GM18519 (cell line): ENCODE measurements around the gene ATG4B.

Source experiments
- ATAC-seq: cut with Tn5 transposase; IDR thresholded peaks from one replicate; pipeline ENCODE4 v1.9.1; 2021; ENCODE audit warnings: mild to moderate bottlenecking, moderate library complexity; ENCODE audit not compliant: unreplicated experiment, low FRiP score

Gene ATG4B

DNA sequence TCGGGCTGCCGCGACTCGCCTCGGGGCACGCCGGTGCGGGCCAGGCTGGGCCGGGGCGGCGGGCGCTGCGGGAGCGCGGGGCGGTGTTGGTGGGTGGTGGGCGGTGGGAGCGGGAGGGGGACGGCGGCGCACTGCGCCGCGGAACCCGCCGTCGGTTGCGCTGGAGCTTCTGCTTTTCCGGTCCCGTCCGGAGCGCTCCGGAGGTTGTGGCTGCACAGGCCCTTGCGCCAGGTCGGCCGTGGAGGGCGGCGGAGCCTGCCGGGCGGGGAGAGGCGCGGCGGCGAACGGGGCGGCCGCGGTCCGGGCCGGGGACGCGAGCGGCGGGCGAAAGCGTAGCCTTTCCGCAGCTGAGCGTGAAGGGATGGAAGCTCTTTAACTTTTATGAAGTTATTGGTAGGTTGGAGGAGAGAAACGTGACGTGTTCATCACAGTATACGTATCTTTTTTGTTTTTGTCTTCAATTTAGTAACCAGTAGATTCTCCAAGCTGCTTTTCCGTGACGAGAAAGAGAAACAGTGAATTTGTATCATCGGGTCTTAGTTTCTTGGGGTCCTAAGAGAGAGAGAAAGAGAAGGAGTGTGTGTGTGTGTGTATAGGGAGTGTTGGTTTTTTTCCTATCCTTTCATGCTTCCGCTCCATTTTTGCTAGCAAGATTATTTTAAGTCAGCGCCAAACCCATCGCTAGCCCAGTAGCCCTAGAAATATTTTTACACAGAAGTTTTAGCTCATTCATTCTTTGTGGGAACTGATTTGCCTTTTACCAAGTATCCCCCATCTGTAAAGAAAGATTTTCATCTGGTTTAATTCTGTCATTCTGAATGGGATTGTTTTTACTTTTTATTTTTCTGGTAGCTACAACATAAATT is 535 bp downstream of the ATG4B start:
- peak; percentile 23 for ATAC-seq

DNA sequence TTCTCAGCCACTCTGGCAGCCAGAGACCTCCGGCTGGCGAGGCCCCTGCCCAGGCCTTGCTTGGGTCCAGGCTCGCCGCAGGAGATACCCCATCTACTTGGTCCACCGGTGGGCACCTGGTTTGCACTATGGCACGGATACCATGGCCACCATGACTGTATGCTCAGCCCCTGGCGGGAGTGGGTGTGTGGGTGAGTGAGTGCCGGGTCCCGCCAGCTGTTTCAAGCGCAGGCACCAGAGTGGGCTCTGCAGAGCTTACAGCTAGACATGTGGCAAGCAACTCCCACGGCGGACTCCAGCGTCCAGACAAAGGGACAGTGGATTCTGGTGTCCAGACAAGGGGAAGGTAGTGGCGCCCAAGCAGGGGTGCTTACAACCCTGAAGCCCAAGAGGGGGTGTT is 1.4 kb downstream of the ATG4B start:
- no peak for ATAC-seq

DNA sequence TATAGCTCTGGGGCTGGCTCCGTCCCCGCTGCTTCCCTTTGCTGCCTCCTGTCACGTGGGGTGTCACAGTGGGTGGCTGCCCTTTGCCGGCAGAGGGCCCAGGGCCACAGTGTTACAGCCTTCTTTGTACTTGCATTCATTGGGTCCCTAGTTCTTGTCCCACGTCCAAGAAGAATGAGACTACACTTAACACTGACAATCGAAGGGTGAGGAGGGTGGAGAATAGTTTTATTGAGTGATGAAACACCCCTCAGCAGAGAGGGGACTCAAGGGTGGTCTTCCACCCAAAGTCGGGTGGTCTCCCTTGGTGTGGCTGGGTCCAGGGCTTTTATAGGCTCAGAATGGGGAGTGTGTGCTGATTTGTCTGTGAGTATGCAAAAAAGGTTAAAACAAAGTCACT is 1.9 kb downstream of the ATG4B start:
- ATAC-seq: no peak

DNA sequence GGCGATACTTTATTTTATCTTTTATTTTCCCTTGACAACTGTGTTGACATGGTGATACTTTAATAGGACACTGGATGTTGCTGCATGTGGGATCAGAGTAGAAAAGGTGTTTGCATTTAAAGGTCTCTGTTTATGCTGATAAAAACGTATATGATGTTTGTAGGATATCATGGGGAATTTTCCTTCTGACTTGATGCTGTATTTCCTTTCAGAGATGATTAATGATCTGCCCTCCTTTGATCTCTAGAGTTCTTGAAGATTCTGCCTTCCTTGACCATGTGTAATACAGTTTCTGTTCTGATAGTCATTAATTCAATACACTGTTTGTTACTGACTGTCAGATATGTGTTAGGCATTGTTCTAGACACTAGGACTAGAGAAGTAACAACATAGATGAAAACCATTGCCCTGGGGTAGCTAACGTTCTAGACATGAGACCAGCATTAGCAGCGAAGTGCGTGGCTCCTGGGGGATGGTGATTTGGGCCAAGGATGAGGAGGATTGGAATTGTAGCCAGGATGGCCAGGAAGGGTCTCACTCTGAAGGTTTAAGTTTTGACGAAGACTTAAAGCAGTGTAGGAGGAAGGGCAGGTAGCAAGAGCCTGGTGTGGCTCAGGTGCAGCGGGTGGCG is 2.8 kb downstream of the ATG4B start:
- ATAC-seq: no peak

DNA sequence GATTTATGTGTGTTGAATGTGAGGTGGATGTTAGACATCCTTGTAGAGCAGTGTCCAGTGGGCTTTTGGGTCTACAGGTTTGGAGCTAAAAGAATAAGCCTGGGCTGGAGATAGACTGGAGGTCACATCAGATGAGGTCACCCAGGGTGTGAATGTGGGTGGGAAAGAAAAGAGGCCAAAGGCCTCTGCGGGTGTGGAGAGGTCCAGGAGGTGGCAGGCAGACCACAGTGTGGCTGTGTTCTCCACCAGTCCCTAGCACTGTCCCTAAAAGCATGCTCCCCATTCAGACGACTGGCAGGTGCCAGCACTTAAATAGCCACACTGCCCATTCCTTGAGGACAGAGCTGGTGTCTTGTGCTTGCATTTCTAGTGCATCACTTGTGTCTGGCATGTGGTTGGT is 4.1 kb downstream of the ATG4B start:
- ATAC-seq: no peak

DNA sequence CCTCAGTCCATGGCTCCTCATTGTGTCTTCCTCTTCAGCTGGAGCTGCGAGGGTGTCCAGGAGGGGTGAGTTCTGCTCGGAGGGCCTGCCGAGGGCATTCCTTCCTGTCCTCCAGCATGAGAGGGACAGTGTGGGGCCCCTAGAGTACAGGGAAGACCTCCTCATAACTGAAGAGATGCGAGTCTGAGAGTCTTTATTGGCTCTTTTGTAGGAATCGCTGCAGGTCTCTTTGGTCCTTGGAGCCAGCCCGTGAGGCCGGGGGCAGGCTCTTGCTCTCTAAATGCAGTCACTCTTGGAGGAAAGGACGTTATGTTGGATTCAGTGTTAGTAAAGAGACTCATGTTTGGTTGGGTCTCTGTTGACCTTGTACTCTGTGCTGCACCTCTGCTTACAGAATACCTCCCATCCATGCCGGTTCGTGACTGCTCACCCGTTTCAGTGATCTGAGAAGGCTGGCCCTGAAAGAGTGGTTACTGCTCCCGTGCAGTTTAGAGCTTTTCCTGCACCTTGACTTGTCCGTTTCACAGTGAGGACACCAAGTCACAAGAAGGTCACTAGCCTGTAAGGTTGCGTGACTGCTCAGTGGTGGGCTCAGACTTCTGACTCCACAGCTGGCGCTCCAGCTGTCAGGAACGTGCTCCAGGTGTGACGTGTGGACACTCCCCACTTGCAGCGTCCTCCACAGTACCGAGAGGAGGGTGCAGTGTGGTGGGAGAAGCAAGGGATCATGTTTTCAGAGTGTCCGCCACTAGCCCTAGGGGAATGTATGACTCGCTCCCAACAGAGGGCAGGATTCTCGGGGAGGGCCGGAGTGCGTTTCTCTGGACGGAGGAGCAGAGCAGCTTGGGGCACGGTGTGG is 7.8 kb downstream of the ATG4B start:
- no peak for ATAC-seq

DNA sequence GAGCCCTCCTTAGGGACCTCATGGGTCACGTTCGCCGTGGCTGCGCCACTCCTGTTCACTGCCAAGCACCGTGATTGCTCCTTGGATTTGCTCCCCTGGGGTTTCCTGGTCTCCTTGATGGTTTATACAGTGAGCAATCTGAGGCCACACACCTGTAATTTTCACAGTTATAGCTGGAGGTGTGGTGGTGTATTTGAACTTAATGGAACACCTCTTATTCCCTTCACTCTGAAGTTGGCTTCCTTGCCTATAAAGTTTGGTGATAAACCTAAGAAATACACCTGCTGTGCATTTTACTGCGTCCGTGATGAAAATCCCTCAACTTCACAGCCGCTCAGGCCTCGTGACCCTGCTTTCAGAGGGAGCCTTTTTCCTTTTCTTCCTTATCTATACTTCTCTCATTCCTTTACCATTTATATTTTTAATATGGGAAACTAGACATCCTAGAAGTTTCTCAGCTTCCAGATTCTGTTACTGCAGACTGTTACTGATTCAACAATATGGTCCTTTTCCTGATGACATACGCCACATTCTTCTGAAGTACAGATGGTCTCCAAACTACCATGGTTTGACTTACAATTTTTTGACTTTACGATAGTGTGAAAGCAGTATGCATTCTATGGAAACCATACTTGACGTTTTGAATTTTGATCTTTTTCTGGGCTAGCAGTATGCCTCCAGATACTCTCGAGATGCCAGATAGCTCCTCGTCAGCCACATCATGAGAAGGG is 8.6 kb downstream of the ATG4B start:
- ATAC-seq: no peak

DNA sequence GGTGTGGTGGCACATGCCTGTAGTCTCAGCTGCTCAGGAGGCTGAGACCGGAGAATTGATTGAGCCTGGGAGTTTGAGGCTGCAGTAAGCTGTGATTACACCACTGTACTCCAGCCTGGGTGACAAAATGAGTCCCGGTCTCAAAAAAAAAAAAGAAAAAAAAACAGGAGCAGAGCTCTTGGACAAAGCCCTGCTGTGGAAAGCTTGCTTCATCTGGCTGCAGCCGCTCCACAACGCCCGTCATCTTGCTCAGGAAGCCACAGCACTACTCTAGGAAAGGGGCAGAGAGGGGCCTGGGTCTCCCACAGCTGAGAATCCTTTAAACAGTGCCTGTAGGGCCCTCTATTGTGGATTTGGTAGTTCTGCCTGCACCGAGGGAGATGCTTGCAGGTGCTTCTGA is 11.0 kb downstream of the ATG4B start:
- no peak for ATAC-seq

DNA sequence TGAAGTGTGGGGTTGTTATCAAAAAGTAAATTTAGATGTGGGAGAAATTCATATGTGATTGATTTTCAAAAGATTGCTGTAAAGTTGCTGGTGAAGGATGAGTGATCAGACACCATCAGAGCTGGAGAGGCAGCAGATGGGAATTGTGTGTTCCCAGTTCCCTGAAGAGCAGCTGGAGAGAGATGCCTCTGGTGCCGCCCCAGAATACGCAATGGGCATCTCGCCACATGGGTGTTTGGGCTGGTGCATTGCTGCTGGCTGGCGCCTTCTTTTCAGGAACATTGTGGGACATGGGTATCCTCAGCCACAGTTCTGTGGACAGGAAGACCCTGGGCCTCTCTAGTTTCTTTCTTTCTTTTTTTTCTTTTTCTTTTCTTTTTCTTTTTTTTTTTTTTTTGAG is 11.9 kb downstream of the ATG4B start:
- ATAC-seq: no peak

DNA sequence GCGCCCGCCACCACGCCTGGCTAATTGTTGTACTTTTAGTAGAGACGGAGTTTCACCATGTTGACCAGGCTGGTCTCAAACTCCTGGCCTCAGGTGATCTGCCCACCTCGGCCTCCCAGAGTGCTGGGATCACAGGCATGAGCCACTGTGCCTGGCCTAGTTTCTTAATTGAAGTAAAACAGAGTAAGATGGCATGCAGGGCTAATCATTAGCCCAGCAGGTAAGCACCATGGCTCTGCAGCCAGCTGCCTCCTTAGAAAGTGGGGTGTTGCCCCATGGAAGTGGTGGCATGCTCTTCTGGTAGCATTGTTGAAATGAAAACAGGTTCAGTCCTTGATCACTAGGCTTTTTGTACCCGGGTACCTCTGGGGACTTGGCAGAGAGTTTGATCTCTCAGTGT is 12.4 kb downstream of the ATG4B start:
- no peak for ATAC-seq

DNA sequence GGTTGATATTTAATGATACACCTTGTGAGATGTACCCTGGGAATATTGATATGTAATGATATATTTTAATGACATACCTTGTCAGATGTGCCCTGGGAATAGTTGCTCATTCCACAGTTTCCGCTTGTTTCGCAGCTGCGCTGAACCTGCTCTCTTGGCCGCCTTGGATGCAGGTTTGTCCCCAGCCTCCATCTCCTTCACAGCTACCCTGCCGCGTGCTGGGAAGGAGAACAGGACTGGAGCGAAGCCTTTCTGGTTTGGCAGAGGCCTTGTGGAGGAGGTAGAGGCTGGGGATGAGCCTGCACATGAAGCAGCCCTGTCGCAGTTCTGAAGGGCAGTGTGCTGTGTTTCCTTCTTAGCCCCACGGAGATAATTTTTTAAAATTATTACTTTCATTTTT is 14.6 kb downstream of the ATG4B start:
- no peak for ATAC-seq

DNA sequence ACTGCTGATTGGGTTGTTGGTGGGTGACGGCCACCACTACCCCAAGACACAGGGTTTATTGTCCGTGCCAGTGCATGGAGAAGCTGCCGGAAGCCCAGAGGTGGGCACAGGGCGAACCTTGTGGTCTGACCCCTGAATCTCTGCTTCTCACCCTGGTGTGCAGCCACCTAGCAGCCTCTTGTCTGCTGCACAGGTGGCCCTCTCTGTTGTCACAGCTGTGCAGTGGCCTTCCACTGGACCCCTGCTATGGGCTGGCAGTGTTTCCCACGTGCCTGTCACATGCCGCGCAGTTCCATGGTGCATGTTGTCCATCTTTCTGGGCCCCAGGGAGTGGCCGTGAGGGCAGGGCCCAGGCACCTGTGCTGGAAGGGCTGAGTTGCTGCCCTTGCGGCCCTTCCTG is 15.2 kb downstream of the ATG4B start:
- ATAC-seq: no peak

DNA sequence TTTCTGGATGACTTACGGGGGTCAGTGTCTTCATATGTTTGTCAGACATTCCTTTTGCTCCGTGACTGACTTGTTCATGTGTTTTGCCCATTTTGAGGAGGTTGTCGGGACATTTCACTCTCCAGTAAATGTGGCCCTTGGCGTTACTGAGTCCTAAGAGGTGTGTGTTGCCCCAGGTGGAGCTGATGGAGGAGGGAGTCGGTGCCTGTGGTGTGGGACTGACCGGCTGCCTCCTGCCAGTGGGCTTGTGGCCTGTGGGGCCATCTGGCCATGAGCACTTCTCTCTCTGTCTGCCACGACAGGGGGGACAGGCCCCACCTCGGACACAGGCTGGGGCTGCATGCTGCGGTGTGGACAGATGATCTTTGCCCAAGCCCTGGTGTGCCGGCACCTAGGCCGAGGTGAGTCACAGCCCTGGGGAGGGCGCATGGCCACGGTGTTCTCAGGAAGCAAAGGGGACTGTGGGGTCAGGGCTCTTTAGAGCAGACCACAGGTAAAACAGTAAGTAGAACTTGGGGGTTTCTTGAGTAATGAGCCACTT is 15.8 kb downstream of the ATG4B start:
- no peak for ATAC-seq

DNA sequence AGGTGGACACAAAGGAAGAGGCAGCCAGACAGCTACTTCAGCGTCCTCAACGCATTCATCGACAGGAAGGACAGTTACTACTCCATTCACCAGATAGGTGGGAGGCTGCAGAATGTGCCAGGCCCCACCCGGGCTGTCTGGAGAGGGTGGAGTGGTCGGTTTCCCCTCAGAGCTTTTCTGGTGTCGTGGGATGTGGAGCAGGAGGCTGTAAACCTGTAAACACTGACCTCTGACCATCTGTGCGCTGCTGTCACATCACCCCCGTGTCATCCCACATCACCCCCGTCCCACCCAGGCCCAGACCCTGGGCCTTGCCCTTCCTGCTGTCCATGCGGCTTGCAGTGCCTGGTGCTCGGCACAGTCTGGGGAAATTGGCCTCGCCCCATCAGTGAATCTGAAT is 17.1 kb downstream of the ATG4B start:
- ATAC-seq: no peak

DNA sequence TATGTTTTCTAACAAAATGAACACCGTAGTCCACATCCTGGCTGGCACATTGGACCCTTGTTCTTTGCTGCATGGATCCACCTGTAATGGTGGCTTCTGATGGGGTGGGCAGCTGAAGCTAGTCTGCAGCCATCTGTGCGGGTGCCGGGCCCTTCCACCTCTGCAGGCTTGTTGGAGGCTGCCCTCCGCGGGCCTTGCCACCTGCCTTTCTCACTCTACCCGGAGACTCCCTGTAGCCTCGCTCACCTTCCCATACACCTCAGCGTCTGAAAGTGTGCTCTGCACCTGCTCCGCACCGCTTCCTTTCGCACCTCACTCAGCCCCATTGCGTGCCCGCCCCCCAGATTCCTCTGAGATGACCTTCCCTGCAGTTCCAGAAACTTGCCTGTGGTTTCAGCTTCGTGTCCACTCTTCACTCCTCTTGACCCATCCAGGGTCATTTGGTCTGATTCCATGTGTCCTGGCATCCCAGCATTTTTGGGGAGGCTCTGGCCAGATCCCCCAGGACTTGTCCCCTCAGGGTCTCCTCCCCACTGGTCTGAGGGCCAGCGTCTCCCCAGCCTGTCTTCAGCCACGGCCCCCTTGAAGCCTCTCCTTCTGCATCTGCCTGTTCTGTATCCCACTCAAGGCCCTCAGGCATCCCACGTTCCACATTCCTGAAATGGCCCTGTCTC is 18.2 kb downstream of the ATG4B start:
- ATAC-seq: no peak

DNA sequence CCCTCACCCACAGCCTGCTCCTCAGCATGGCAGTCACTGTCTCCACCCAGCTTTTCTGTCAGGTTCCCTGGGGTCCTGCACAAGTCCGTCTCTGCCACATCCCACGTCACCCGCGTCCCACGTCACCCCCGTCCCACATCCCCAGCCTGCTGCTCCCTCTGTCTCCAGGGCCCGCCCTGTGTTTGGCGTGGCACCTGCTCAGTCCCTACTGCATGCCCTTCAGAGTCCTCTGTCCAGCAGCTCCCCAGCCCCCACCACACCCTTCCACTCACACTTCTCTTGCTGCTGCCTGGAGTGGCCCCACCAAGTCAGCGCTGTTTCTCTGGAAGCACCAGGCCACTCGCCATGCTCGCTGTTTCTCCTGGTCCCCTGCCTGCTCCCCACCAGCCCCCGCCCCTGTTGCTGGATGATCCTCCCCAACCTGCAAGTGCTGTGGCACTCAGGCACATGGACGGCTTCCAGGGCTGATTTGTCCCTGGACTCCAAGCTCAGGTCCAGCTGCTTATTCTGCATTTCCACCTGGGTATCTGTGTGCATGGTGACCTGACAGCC is 18.8 kb downstream of the ATG4B start:
- ATAC-seq: no peak

DNA sequence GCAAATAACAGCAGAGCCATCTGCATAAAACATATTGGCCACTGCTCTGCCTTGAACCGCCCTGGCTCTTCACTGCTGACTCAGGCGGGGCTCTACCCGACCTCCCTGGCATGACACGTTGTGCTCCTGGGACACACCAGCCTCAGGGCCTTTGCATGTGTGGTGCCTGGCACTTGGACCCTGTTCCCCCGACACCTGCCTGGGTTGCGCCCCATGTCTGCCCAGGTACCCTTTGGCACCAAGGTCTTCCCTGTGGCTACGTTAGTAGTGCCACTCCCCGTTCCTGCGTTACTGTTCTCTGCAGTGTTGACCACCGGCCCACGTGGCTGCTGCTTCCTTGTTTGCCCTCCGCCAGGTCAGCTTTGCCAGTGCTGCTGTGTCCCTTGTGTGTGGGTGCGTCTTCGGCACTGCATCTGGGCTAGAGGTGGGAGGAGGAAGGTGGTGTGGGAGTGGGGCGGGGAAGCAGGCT is 20.3 kb downstream of the ATG4B start:
- no peak for ATAC-seq

DNA sequence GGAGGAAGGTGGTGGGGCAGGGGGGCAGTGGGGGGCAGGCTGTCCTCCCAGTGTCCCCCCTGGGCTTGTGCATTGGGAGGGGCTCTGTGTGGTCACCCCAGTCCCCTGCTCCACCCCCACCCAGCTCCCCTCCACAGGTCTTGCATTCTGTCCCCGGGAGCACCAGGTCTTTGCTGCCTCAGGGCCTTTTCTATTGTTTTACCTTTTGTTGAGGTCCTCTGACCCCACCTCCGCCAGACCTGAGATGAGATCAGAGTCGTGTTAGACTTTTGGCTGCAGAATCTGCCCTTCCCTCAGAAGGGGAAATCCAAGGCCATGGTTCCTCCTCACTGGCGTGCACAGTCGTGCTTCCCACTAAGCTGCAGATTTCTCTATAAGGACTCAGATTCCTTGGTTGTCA is 20.8 kb downstream of the ATG4B start:
- no peak for ATAC-seq

DNA sequence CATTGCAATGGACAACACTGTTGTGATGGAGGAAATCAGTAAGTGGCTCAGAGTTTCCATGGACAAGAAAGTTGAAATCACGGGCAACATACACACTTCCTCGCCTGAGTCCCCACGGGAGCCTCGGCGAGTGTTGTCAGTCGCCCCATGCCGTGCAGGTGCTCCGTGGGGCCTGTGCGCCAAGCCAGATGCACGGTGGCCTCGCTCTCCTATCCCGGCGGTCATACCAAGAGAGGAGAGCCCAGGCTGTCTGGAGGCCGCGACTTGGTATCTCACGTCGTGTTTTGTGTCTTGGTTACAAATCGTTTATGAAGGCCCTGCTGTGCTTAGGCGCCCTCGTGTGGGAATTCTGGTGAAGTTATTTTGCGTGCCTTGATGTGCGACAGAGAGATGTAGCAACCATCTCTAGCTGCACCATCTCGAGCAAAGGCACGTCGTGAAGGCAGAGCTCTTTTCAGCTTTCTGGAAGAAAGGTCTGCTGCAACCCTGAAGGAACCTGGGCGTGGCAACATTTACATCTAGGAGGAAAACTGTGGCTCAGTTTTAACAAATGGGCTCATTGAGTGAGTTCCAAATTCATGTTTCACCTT is 21.8 kb downstream of the ATG4B start:
- ATAC-seq: no peak
